HuH-7 (cell line): Measurements from ENCODE around the gene RHOBTB3.

Experiments
- DNase-seq: peaks from one replicate; pipeline ENCODE4 v3.0.0; 2011; ENCODE audit warnings: low spot score

Gene RHOBTB3

GRCh38 chr5:95770830-95771708, 39.9 kb downstream of the RHOBTB3 start:
- no peak for DNase-seq

DNA sequence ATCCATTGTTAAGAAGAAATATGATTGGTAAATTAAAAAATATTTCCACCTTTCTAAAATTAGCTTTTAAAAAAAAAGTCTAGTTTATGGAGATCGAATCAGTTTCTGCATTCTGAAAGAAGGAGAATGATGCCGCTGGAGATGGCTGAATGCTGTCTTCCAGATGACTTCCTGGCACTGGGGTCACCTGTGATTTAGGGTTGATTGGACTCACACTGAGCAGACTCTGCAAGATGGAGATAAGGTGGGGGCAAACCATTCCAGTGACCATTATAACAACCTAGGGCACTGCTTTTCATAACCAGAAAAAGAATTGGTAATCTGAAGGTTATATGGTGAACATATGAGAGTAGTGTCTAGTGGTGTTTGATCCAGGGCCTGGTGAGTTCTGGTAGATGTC, 40.8 kb downstream of the RHOBTB3 start:
- DNase-seq, result no peak

GRCh38 chr5:95773335-95774059, 42.4 kb downstream of the RHOBTB3 start:
- no peak for DNase-seq

DNA sequence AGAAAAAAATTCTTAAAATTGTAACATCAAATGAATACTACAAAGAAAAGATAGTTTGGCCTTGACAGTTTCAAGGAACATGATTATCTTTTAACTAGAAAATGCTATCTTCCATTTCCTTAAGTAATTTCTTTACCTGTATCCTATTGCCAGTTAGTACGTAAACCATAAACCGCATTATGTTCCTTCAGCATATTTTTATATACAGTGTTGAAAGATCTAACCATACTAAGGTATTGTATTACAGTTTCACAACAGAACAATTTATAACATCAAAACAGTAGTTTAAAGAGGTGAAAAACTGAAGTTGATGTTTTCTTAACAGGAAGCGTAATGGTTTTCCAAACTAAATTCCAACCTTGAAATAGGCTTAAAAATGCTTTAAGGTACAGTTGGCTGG, 46.3 kb downstream of the RHOBTB3 start:
- DNase-seq, result no peak

DNA sequence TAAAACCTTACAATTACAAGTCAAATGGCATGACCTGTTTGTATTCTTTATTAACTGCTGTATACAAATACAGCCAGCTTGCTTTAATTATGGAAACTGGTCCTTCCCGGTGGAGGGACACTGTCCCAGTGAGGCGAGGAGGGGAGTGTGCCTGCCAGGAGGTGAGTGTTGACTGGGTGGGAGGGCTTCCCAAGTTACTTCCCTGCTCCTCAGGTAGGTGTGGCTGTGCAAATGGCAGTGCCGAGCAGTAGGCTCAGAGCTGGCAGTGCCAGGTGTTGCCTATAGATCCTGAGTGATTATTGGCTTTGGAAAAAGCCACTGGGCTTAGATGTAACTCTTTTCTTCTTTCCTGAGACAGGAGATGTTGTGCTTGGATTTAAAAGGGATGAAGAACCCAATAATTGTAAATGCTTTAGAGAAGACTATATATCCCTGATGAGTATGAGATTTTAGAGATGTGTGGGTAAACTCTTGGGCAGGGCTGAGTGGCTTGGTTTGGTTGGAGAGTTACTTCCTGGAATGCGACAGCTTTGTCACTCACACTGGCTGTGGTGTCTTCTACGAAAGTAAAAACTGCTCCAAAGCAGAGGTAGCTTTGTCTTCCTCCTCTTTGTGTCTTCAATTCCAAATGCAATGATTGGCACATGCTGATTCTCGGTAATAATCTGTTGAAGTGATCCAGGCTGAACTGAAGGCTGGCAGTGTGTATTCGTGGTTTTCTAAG, 47.7 kb downstream of the RHOBTB3 start:
- DNase-seq, result no peak

GRCh38 chr5:95779611-95780010, 48.5 kb downstream of the RHOBTB3 start:
- no peak for DNase-seq

GRCh38 chr5:95780597-95780996, 49.5 kb downstream of the RHOBTB3 start:
- no peak for DNase-seq

DNA sequence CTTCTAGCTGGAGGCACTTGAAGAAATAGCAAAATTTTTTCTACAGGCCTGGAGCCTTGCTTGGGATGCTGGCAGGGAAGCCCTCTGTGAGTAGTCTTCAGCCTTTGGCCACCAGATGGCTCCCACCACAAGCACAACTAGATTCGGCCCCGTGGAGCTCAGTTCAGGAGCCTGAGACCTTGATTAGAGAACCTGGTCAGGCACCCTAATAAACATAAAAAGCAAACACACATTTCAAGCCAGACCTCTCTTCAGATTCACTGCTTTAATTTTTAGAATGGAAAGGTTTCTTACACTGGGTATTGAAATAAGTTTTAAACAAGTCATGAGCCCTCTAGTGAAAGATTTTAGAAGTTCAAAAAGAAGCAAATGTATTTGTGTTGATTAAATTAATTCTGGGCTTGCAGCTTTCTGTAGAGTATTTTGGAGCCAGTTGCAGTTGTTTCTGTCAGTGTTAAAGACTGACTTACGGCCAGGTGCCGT, 50.0 kb downstream of the RHOBTB3 start:
- peak; percentile 61 for DNase-seq

GRCh38 chr5:95782181-95782580, 51.0 kb downstream of the RHOBTB3 start:
- no peak for DNase-seq

DNA sequence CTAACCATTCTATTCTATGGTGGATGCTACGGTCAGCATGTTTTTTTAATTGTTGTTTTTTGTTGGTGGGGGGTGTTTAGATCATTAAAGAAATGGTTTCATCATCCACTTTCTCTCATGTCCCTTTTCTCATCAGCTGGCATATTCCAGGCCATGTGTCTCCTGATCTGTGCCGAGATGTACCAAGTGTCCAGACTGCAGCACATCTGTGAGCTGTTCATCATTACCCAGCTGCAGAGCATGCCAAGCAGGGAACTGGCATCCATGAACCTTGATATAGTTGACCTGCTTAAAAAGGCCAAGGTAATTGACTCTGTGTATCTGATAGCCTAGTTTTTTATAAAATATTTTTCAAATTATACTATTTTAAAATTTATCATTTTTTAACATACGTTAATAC, 52.5 kb downstream of the RHOBTB3 start:
- no peak for DNase-seq

GRCh38 chr5:95784514-95785302, 53.6 kb downstream of the RHOBTB3 start:
- no peak for DNase-seq

GRCh38 chr5:95786821-95787418, 55.8 kb downstream of the RHOBTB3 start:
- DNase-seq, result no peak

DNA sequence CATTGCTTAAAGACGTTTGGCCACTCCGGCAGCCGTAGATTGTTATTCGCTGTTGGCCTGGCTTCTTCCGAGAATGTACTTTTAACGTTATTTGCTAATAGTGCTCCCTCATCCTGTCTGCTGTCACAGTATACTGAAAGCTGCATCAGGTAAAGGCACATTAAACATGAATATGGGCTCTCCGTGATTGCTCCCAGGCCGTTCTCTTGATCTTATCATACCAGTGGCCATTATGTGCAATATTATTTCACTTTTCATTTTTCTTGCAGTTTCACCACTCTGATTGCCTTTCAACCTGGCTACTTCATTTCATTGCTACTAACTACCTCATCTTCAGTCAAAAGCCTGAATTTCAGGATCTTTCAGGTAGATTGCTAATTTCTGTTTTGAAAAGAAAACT, 57.4 kb downstream of the RHOBTB3 start:
- no peak for DNase-seq

GRCh38 chr5:95791751-95792150, 60.6 kb downstream of the RHOBTB3 start:
- no peak for DNase-seq

DNA sequence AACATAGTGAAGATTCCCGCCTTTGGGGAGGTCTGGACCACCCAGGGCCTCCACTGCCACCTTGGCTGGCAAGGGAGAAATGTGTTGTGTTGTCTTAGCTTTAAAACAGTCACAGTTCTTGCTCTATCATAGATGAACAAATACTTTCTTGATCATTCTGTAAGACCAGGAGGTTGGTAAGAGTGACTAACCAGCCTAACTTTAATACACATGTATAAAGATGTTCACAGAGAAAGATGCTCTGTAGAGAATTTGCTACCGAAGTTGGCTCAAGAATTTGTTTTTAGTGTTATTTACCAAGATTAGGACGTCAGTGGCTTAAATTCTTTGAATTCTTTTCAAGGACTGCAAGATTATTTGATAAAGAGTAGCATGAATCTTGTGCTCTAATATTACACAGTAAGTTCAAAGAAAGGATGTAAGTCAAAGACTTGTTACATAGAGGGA, 63.0 kb downstream of the RHOBTB3 start:
- no peak for DNase-seq

GRCh38 chr5:95797301-95797700, 66.2 kb downstream of the RHOBTB3 start:
- DNase-seq, result no peak

DNA sequence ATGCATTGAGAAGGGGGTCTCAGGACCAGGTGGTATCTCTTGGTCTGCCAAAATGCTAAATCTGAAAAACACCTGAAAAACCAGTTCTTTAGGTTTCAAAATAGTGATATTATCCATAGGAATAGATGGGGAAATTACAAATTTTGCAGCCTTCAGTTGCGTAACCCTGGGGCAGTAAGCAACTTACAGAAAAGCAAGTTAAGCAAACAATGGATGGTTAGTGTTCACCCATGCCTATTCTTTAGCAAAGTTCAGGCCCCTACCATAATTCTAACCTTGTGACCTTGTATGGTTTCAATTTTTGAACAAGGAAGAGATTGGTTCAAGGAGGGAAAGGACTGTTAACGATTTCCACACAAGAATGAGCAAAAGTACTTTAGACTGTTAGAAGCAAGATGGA, 66.9 kb downstream of the RHOBTB3 start:
- DNase-seq, result no peak

DNA sequence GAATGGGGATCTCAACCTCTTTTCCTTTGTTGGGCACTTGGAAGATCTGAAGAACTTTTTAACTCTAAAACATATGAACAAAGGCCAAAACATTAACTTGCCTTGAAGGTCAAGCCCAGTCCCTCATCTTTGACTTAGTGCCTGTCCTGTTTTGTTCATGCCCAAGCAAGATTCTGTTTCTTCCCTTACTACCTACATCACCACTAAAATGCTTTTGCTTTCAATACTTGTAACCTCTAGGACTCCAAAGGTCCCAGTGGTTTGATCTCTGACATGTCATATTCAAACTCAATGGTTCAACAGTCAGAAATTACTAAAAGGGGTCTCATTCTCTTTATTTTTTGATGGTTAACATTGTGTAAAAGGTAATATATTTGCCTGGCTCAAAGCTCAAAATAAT, 67.4 kb downstream of the RHOBTB3 start:
- DNase-seq, result no peak

GRCh38 chr5:95799191-95799835, 68.2 kb downstream of the RHOBTB3 start:
- DNase-seq, result no peak

GRCh38 chr5:95800553-95800952, 69.4 kb downstream of the RHOBTB3 start:
- no peak for DNase-seq

GRCh38 chr5:95801532-95801931, 70.4 kb downstream of the RHOBTB3 start:
- no peak for DNase-seq
